IMR-90 (cell line): ENCODE results near the gene WEE1. TPM values are rescaled to one million over a fixed set of nuclear protein-coding genes. Genes with fewer than 3 reads are reported as not detected.

Source experiments
- ATAC-seq: fragments of 200-7000 bp; cut with Tn5 transposase; 2 replicates; pipeline ENCODE4 v1.9.1; 2020; ENCODE audit warnings: low read depth, mild to moderate bottlenecking, moderate library complexity
- BruUV-seq: library from RNA; stranded (reverse); fragments of 400-500 nt; replicated peaks from 2 replicates; lab custom pipeline; 2021; lab: Mats Ljungman, UMichigan
- CTCF ChIA-PET: fragments of 300-600 bp; formaldehyde crosslinking; extraction: SDS; loops from one replicate; lab custom pipeline; 2021; ENCODE audit warnings: antibody characterized with exemption; lab: Yijun Ruan, JAX
- POLR2A ChIA-PET: fragments of 300-600 bp; sonication (Branson Sonifier 250); formaldehyde crosslinking; loops from one replicate; lab custom pipeline; 2022; ENCODE audit warnings: antibody characterized with exemption; ENCODE audit not compliant: unreplicated experiment; lab: Charles Lee
- DNase-seq: peaks from one replicate; pipeline ENCODE4 v3.0.0; 2013
- H2AFZ ChIP-seq: replicated peaks from 2 replicates; pipeline ENCODE3; 2013; ENCODE audit warnings: low read length, mild to moderate bottlenecking; ENCODE audit not compliant: poor library complexity
- H2AK5ac ChIP-seq: 2 replicates; pipeline ENCODE4 v1.6.1; 2013; ENCODE audit warnings: low read depth, low read length, inconsistent platforms
- H2AK9ac ChIP-seq: replicated peaks from 2 replicates; pipeline ENCODE3; 2013; ENCODE audit warnings: mild to moderate bottlenecking, low read depth, low read length, moderate library complexity; ENCODE audit not compliant: poor library complexity
- H2BK120ac ChIP-seq: 2 replicates; pipeline ENCODE4 v1.6.1; 2013; ENCODE audit warnings: low read depth, low read length, inconsistent platforms
- H2BK15ac ChIP-seq: 3 replicates; pipeline ENCODE4 v1.6.1; 2013; ENCODE audit warnings: low read depth, low read length, inconsistent platforms
- H2BK20ac ChIP-seq: 2 replicates; pipeline ENCODE4 v1.6.1; 2013; ENCODE audit warnings: low read depth, mild to moderate bottlenecking, inconsistent platforms, low read length, moderate library complexity
- H2BK5ac ChIP-seq: 2 replicates; pipeline ENCODE4 v1.6.1; 2013; ENCODE audit warnings: mild to moderate bottlenecking, low read depth, low read length, inconsistent platforms; ENCODE audit not compliant: poor library complexity, severe bottlenecking
- H3K14ac ChIP-seq: replicated peaks from 2 replicates; pipeline ENCODE4 v1.6.1; 2013; ENCODE audit warnings: low read depth, low read length, inconsistent platforms
- H3K18ac ChIP-seq: 2 replicates; pipeline ENCODE4 v1.6.1; 2013; ENCODE audit warnings: low read depth, low read length, control low read depth
- H3K23ac ChIP-seq: 2 replicates; pipeline ENCODE4 v1.6.1; 2013; ENCODE audit warnings: low read depth, low read length, inconsistent platforms
- H3K27ac ChIP-seq: 2 replicates; pipeline ENCODE4 v1.5.1; 2013; ENCODE audit warnings: mild to moderate bottlenecking, control low read depth, low read length; ENCODE audit not compliant: insufficient read depth
- H3K27me3 ChIP-seq: 2 replicates; pipeline ENCODE4 v1.6.1; 2013; ENCODE audit warnings: low read length; ENCODE audit not compliant: control insufficient read depth, insufficient read depth
- H3K36me3 ChIP-seq: 2 replicates; pipeline ENCODE4 v1.6.1; 2013; ENCODE audit warnings: low read length, mixed read lengths; ENCODE audit not compliant: control insufficient read depth, insufficient read depth
- H3K4ac ChIP-seq: 2 replicates; pipeline ENCODE4 v1.6.1; 2013; ENCODE audit warnings: low read depth, low read length, inconsistent platforms
- H3K4me1 ChIP-seq: 2 replicates; pipeline ENCODE4 v1.6.1; 2013; ENCODE audit warnings: low read length, mixed read lengths; ENCODE audit not compliant: control insufficient read depth, insufficient read depth
- H3K4me2 ChIP-seq: 2 replicates; pipeline ENCODE4 v1.6.1; 2013; ENCODE audit warnings: low read depth, mild to moderate bottlenecking, control low read depth, low read length, moderate library complexity
- H3K4me3 ChIP-seq: 2 replicates; pipeline ENCODE4 v1.5.1; 2013; ENCODE audit warnings: low read depth, mild to moderate bottlenecking, control low read depth, low read length, moderate library complexity; ENCODE audit not compliant: insufficient read depth
- H3K56ac ChIP-seq: 2 replicates; pipeline ENCODE4 v1.6.1; 2013; ENCODE audit warnings: low read length, inconsistent platforms; ENCODE audit not compliant: insufficient read depth; ENCODE audit errors: extremely low read depth
- H3K79me1 ChIP-seq, 2 experiments: 2 replicates each; pipeline ENCODE4 v1.6.1; 2013; ENCODE audit warnings: low read length in 2 of 2, inconsistent platforms in 1 of 2, low read depth in 1 of 2
- H3K9ac ChIP-seq: 2 replicates; pipeline ENCODE4 v1.6.1; 2013; ENCODE audit warnings: low read depth, low read length, control low read depth
- H3K9me1 ChIP-seq: 2 replicates; pipeline ENCODE4 v1.6.1; 2013; ENCODE audit warnings: low read length, inconsistent platforms; ENCODE audit not compliant: insufficient read depth
- H3K9me3 ChIP-seq: 2 replicates; pipeline ENCODE4 v1.6.1; 2013; ENCODE audit warnings: low read length; ENCODE audit not compliant: control insufficient read depth, insufficient read depth
- H4K20me1 ChIP-seq: 2 replicates; pipeline ENCODE4 v1.6.1; 2013; ENCODE audit warnings: low read length, inconsistent platforms; ENCODE audit not compliant: insufficient read depth
- H4K5ac ChIP-seq: 2 replicates; pipeline ENCODE4 v1.6.1; 2013; ENCODE audit warnings: mild to moderate bottlenecking, low read depth, low read length, control low read depth
- H4K8ac ChIP-seq, 2 experiments: 2 replicates each; pipeline ENCODE4 v1.6.1; 2013; ENCODE audit warnings: low read depth in 2 of 2, low read length in 2 of 2, control low read depth in 1 of 2, inconsistent platforms in 1 of 2
- H4K91ac ChIP-seq: 2 replicates; pipeline ENCODE4 v1.6.1; 2013; ENCODE audit warnings: low read depth, low read length, inconsistent platforms; ENCODE audit not compliant: insufficient read depth
- BHLHE40 ChIP-seq: fragments of 150-350 bp; IDR thresholded peaks from 2 replicates; pipeline ENCODE4 v1.6.1; 2016; ENCODE audit warnings: mild to moderate bottlenecking, low read depth, low read length
- CHD1 ChIP-seq: IDR thresholded peaks from 2 replicates; pipeline ENCODE4 v1.6.1; 2012; ENCODE audit warnings: low read depth, low read length, improper control_type of control experiment
- CTCF ChIP-seq: conservative IDR thresholded peaks from 2 replicates; pipeline ENCODE4 v1.5.1; 2012; ENCODE audit warnings: mild to moderate bottlenecking, low read depth, low read length, improper control_type of control experiment
- FOS ChIP-seq: fragments of 150-350 bp; IDR thresholded peaks from 2 replicates; pipeline ENCODE4 v1.6.1; 2016; ENCODE audit warnings: low read depth, low read length
- MAFK ChIP-seq: IDR thresholded peaks from 2 replicates; pipeline ENCODE4 v1.6.1; 2012; ENCODE audit warnings: low read depth, low read length, improper control_type of control experiment
- MAZ ChIP-seq: IDR thresholded peaks from 2 replicates; pipeline ENCODE4 v1.6.1; 2012; ENCODE audit warnings: low read depth, mild to moderate bottlenecking, low read length, improper control_type of control experiment, moderate library complexity, borderline replicate concordance
- MXI1 ChIP-seq: IDR thresholded peaks from 2 replicates; pipeline ENCODE4 v1.6.1; 2012; ENCODE audit warnings: low read depth, mild to moderate bottlenecking, low read length, moderate library complexity, borderline replicate concordance
- RCOR1 ChIP-seq: IDR thresholded peaks from 2 replicates; pipeline ENCODE4 v1.6.1; 2012; ENCODE audit warnings: mild to moderate bottlenecking, low read length, improper control_type of control experiment; ENCODE audit not compliant: insufficient replicate concordance
- USF2 ChIP-seq: fragments of 150-350 bp; IDR thresholded peaks from 2 replicates; pipeline ENCODE4 v1.6.1; 2017; ENCODE audit warnings: mild to moderate bottlenecking, antibody characterized with exemption, low read length, low read depth
- WGBS, 2 experiments: methylation state at CpG; one replicate each; pipeline versions ENCODE4 v1.1.5 to v1.1.7; 2013; ENCODE audit warnings: missing lambda C conversion rate in 2 of 2; ENCODE audit not compliant: insufficient read length in 1 of 2; ENCODE audit errors: extremely low coverage in 2 of 2; 5-methylcytosine and 5-hydroxymethylcytosine counted together
- dilution Hi-C: fragments of 300-500 bp; cut with HindIII; formaldehyde crosslinking; loops from one replicate; pipeline ENCODE4 v1.14.3; 2018; ENCODE audit warnings: low sequenced_read_pairs; ENCODE audit not compliant: unreplicated experiment
- in situ Hi-C: fragments of 300-500 bp; cut with MboI; formaldehyde crosslinking; loops from 3 replicates; pipeline ENCODE4 v1.14.3; 2019; ENCODE audit warnings: low sequenced_read_pairs, inconsistent platforms, mixed read lengths
- intact Hi-C: fragments of 100-400 bp; cut with micrococcal nuclease; formaldehyde crosslinking; loops from 2 replicates; pipeline ENCODE4 v1.10.0; 2022
- polyA plus RNA-seq, 3 experiments: library from polyadenylated mRNA; depleted of rRNA; stranded (reverse); fragments of >200 nt; gene quantifications; 2 replicates each; pipeline ENCODE4 v1.2.3, GENCODE V29; 2012; ENCODE audit warnings: low replicate concordance in 1 of 3
- total RNA-seq: library from RNA; depleted of rRNA; stranded (reverse); fragments of >200 nt; gene quantifications from 2 replicates; pipeline ENCODE4 v1.2.3, GENCODE V29; 2012

Gene WEE1
- total and polyA plus RNA-seq, 2 of the 4 experiments (the other 2 are of a cell fraction): 26.5 to 29.2 TPM

- WGBS, 2 experiments: 70% methylated on average over 2 of the region's 5 CpGs; no CpG with 5 or more reads in 1 of the 2 experiments
- intact Hi-C loops: loop anchor here (2.0 kb wide), 1 partner anchor 79 kb away; no protein-coding TSS in a partner anchor
- peak overlapping the region; percentile 20; the same call in 1 of the 2 replicates for H3K4me2 ChIP-seq
Observed at GRCh38 chr11:9533736-9534473, 39.6 kb upstream of the WEE1 start.

More at GRCh38 chr11:9533736-9534473, 39.6 kb upstream of the WEE1 start:
- H3K9ac ChIP-seq: no peak overlapping the region
- H2BK5ac ChIP-seq: no peak overlapping the region
- H3K9me3 ChIP-seq: no peaks in the 10 kb centered on the region
- no peak overlapping the region for H3K27ac ChIP-seq
- POLR2A ChIA-PET: no interaction called here
- in situ Hi-C loops: no loop called here
- H3K23ac ChIP-seq: no peak overlapping the region; the same call in 1 of the 2 replicates
- H2BK20ac ChIP-seq: 0 out of 2 replicates have a peak overlapping the region, but pooled peaks have one; percentile 64
- no peak overlapping the region for H3K56ac ChIP-seq
- H3K14ac ChIP-seq: no peak overlapping the region
- no peak for DNase-seq
- H3K18ac ChIP-seq: peak overlapping the region; percentile 0; the same call in 1 of the 2 replicates
- H2AK5ac ChIP-seq: no peak overlapping the region
- H2AK9ac ChIP-seq: no peak overlapping the region
- peaks cover 4% of the 10 kb centered on the region for H3K9me1 ChIP-seq
- no peak overlapping the region for H2AFZ ChIP-seq
- no peak overlapping the region for H4K91ac ChIP-seq
- H4K8ac ChIP-seq: peak overlapping the region in 1 of 2 experiments; percentile 6; a peak in 1 of 4 replicates
- no peaks in the 10 kb centered on the region for H3K27me3 ChIP-seq
- no peaks in the 10 kb centered on the region for H4K20me1 ChIP-seq
- H2BK120ac ChIP-seq: peak overlapping the region; percentile 6; the same call in 1 of the 2 replicates
- H2BK15ac ChIP-seq: peak overlapping the region; percentile 49; the same call in 1 of the 3 replicates
- no peak for ATAC-seq
- no peaks in the 10 kb centered on the region for H3K79me1 ChIP-seq
- no peaks in the 10 kb centered on the region for H3K36me3 ChIP-seq
- H3K4me3 ChIP-seq: no peak overlapping the region
- no peak overlapping the region; the same call in 1 of the 2 replicates for H4K5ac ChIP-seq
- BruUV-seq: no TSS peak
- no peak overlapping the region for H3K4ac ChIP-seq
- TF ChIP-seq MXI1: no peak
- no peak for TF ChIP-seq CHD1
- no peak for TF ChIP-seq BHLHE40
- TF ChIP-seq USF2: no peak
- TF ChIP-seq RCOR1: no peak
- TF ChIP-seq MAZ: no peak
- TF ChIP-seq FOS: no peak
- no peak for TF ChIP-seq MAFK
- no peak for TF ChIP-seq CTCF
- CTCF ChIA-PET: interaction anchor here (1.4 kb wide), 1 partner anchor 27 kb away, joined by 4 read pairs; no protein-coding TSS in a partner anchor
- peaks cover 6% of the 10 kb centered on the region for H3K4me1 ChIP-seq
- dilution Hi-C loops: no loop called here
